HCT116 (cell line): ENCODE results near the gene ACYP2. TPM values are rescaled to one million over a fixed set of nuclear protein-coding genes. Genes with fewer than 3 reads are reported as not detected.

Source experiments
- ATAC-seq: fragments of 200-7000 bp; cut with Tn5 transposase; 2 replicates; pipeline ENCODE4 v1.9.1; 2020; ENCODE audit warnings: mild to moderate bottlenecking, moderate library complexity
- BruUV-seq: library from RNA; stranded (reverse); fragments of 400-500 nt; replicated peaks from 2 replicates; lab custom pipeline; 2021; lab: Mats Ljungman, UMichigan
- CTCF ChIA-PET: fragments of 300-600 bp; sonication (Branson Sonifier 250); formaldehyde crosslinking; loops from one replicate; lab custom pipeline; 2021; ENCODE audit warnings: antibody characterized with exemption; lab: Charles Lee
- POLR2A ChIA-PET: fragments of 300-600, 350-600 bp; sonication (Branson Sonifier 250); formaldehyde crosslinking; loops from one replicate; lab custom pipeline; 2021; ENCODE audit warnings: antibody characterized with exemption; lab: Charles Lee
- RAD21 ChIA-PET, 2 experiments: fragments of 300-600 bp; sonication (Branson Sonifier 250); formaldehyde crosslinking; loops; one replicate each; lab custom pipeline; 2023; ENCODE audit warnings: low total read pairs in 2 of 2; ENCODE audit not compliant: uncharacterized antibody in 2 of 2, unreplicated experiment in 2 of 2, low non-redundant PET in 1 of 2; lab: Charles Lee
- DNase-seq: peaks from one replicate; pipeline ENCODE4 v3.0.0-alpha.2; 2010; ENCODE audit warnings: low read depth, low spot score
- H2AFZ ChIP-seq: fragments of 200-600 bp; shearing (Covaris generic), sonication (generic); 2 replicates; pipeline ENCODE4 v1.6.1; 2017; ENCODE audit warnings: low read depth, mixed run types, mixed read lengths, antibody characterized with exemption, low read length; ENCODE audit not compliant: poor library complexity, severe bottlenecking
- H3K27ac ChIP-seq: 2 replicates; pipeline ENCODE4 v1.5.1; 2012; ENCODE audit warnings: low read depth, low read length
- H3K27me3 ChIP-seq: fragments of 200-600 bp; sonication (generic); 2 replicates; pipeline ENCODE4 v1.6.1; 2016; ENCODE audit warnings: mixed run types, low read length, mixed read lengths; ENCODE audit not compliant: insufficient read depth
- H3K36me3 ChIP-seq, 2 experiments: fragments of 200-500 bp in 1 of 2; fragments of 200-600 bp in 1 of 2; sonication (Bioruptor generic) in 1 of 2; sonication (generic) in 1 of 2; 2 replicates each; pipeline versions ENCODE4 v1.5.1 to v1.6.1; 2014 to 2016; ENCODE audit warnings: low read length in 2 of 2, inconsistent platforms in 1 of 2, mixed read lengths in 1 of 2, mixed run types in 1 of 2; ENCODE audit not compliant: insufficient read depth in 2 of 2, control insufficient read depth in 1 of 2
- H3K4me1 ChIP-seq, 2 experiments: fragments of 200-600 bp in 1 of 2; sonication (generic) in 1 of 2; 2 replicates each; pipeline versions ENCODE4 v1.5.1 to v1.6.1; 2012 to 2017; ENCODE audit warnings: low read length in 2 of 2, inconsistent platforms in 1 of 2, mild to moderate bottlenecking in 1 of 2, mixed read lengths in 1 of 2, mixed run types in 1 of 2, moderate library complexity in 1 of 2; ENCODE audit not compliant: insufficient read depth in 2 of 2, control insufficient read depth in 1 of 2
- H3K4me2 ChIP-seq: fragments of 200-600 bp; sonication (generic); 2 replicates; pipeline ENCODE4 v1.6.1; 2017; ENCODE audit warnings: mixed run types, low read length, mixed read lengths
- H3K4me3 ChIP-seq, 2 experiments: fragments of 200-600 bp in 1 of 2; sonication (generic) in 1 of 2; replicated peaks in 1 of 2; 2 replicates each; pipeline ENCODE4 v1.5.1; 2011 to 2016; ENCODE audit warnings: low read length in 2 of 2, control low read depth in 1 of 2, low read depth in 1 of 2, mild to moderate bottlenecking in 1 of 2, mixed read lengths in 1 of 2, mixed run types in 1 of 2
- H3K79me2 ChIP-seq: fragments of 200-600 bp; sonication (generic); 2 replicates; pipeline ENCODE4 v1.6.1; 2017; ENCODE audit warnings: mild to moderate bottlenecking, mixed run types, low read length, moderate library complexity, mixed read lengths; ENCODE audit not compliant: insufficient read depth
- H3K9ac ChIP-seq: fragments of 200-600 bp; sonication (generic); 2 replicates; pipeline ENCODE4 v1.6.1; 2016; ENCODE audit warnings: low read length, mixed read lengths
- H3K9me2 ChIP-seq: fragments of 200-600 bp; sonication (generic), shearing (Covaris generic); 2 replicates; pipeline ENCODE4 v1.6.1; 2017; ENCODE audit warnings: mixed run types, mild to moderate bottlenecking, moderate library complexity; ENCODE audit not compliant: insufficient read depth
- H3K9me3 ChIP-seq, 2 experiments: fragments of 200-500 bp in 1 of 2; fragments of 200-600 bp in 1 of 2; sonication (Bioruptor generic) in 1 of 2; sonication (generic) in 1 of 2; 2 replicates each; pipeline ENCODE4 v1.6.1; 2014 to 2017; ENCODE audit warnings: low read length in 2 of 2, mixed read lengths in 2 of 2, inconsistent platforms in 1 of 2, low read depth in 1 of 2, mild to moderate bottlenecking in 1 of 2, mixed run types in 1 of 2, moderate library complexity in 1 of 2; ENCODE audit not compliant: control insufficient read depth in 1 of 2, insufficient read depth in 1 of 2
- H4K20me1 ChIP-seq: fragments of 200-600 bp; sonication (generic), shearing (Covaris generic); 2 replicates; pipeline ENCODE4 v1.6.1; 2017; ENCODE audit warnings: mixed run types, mild to moderate bottlenecking, moderate library complexity; ENCODE audit not compliant: insufficient read depth
- CBX3 ChIP-seq: IDR thresholded peaks from 2 replicates; pipeline ENCODE4 v1.6.1; 2012; ENCODE audit warnings: low read depth
- CEBPB ChIP-seq: IDR thresholded peaks from 2 replicates; pipeline ENCODE4 v1.6.1; 2012; ENCODE audit warnings: low read depth
- EGR1 ChIP-seq: IDR thresholded peaks from 2 replicates; pipeline ENCODE4 v1.6.1; 2012; ENCODE audit warnings: low read depth
- ELF1 ChIP-seq: IDR thresholded peaks from 2 replicates; pipeline ENCODE4 v1.6.1; 2012; ENCODE audit warnings: low read depth, borderline replicate concordance
- EZH2 ChIP-seq: fragments of 200-600 bp; sonication (generic); IDR thresholded peaks from 2 replicates; pipeline ENCODE4 v1.6.1; 2017; ENCODE audit warnings: antibody characterized with exemption, mixed run types
- EZH2phosphoT487 ChIP-seq: fragments of 200-600 bp; IDR thresholded peaks from 2 replicates; pipeline ENCODE4 v1.6.1; 2018; ENCODE audit warnings: antibody characterized with exemption, borderline replicate concordance
- JUND ChIP-seq: IDR thresholded peaks from 2 replicates; pipeline ENCODE4 v1.6.1; 2012
- MAX ChIP-seq: IDR thresholded peaks from 2 replicates; pipeline ENCODE4 v1.6.1; 2012
- POLR2A ChIP-seq: IDR thresholded peaks from 2 replicates; pipeline ENCODE4 v1.7.0; 2011; ENCODE audit warnings: borderline replicate concordance; ENCODE audit not compliant: insufficient read depth, insufficient read length; ENCODE audit errors: extremely low read depth
- REST ChIP-seq: IDR thresholded peaks from 2 replicates; pipeline ENCODE4 v1.6.1; 2012; ENCODE audit warnings: low read depth
- SIN3A ChIP-seq: IDR thresholded peaks from 2 replicates; pipeline ENCODE4 v1.6.1; 2012; ENCODE audit warnings: low read depth
- SP1 ChIP-seq: IDR thresholded peaks from 2 replicates; pipeline ENCODE4 v1.6.1; 2012; ENCODE audit warnings: low read depth
- SRF ChIP-seq: IDR thresholded peaks from 2 replicates; pipeline ENCODE4 v1.6.1; 2012; ENCODE audit warnings: low read depth
- YY1 ChIP-seq: IDR thresholded peaks from 2 replicates; pipeline ENCODE4 v1.6.1; 2011; ENCODE audit warnings: low read length, low read depth, moderate library complexity, mild to moderate bottlenecking; ENCODE audit not compliant: insufficient replicate concordance; ENCODE audit errors: extremely low read depth
- ZNF274 ChIP-seq: fragments of 200-500 bp; sonication (Bioruptor generic); IDR thresholded peaks from 2 replicates; pipeline ENCODE4 v1.6.1; 2014; ENCODE audit warnings: mild to moderate bottlenecking, low read depth, low read length, inconsistent platforms
- intact Hi-C: fragments of 100-400 bp; cut with micrococcal nuclease; formaldehyde crosslinking; loops from 2 replicates; pipeline ENCODE4 v1.10.0; 2022
- total RNA-seq: library from RNA; stranded (reverse); gene quantifications from one replicate; pipeline ENCODE4 v1.2.1, GENCODE V29; 2021; ENCODE audit not compliant: unreplicated experiment
- TF ChIP-seq, protein P1 (sequence below): IDR thresholded peaks from 2 replicates; pipeline ENCODE4 v1.6.1; 2012
- TF ChIP-seq, protein P2 (sequence below): IDR thresholded peaks from 2 replicates; pipeline ENCODE4 v1.6.1; 2011; ENCODE audit warnings: mild to moderate bottlenecking, low read length, moderate library complexity; ENCODE audit not compliant: insufficient replicate concordance; ENCODE audit errors: extremely low read depth

ACYP2 gene
- total RNA-seq, 1 experiment from 2014 or later = 9.4 TPM

DNA sequence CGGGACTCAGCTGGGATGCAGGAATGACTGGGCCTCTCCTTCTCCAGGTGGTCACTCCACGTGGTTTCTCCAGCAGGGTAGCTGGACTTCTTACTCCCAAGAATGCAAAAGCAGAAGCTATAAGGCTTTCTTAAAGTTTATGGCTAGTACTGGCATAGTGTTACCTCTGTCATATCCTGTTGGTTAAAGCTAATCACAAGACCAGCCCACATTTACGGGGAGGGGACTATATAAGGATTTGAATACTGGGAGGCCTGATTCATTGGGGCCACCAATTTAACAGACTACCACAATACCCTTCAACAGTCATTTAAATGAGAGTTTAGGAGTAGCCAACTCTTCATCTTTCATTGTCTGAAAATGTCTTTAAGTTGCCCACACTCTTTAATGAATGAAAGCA lies 235.0 kb downstream of the ACYP2 start:
- CTCF ChIA-PET = no interaction called here
- DNase-seq = no peak
- Histone ChIP-seq H3K9me2 (no peaks in the 10 kb centered on the region), H3K27me3 (no peaks in the 10 kb centered on the region), H4K20me1 (no peaks in the 10 kb centered on the region), H3K79me2 (no peaks in the 10 kb centered on the region), H2AFZ (no peak overlapping the region), H3K4me2 (no peak overlapping the region), H3K9ac (no peak overlapping the region), H3K9me3 (no peaks in the 10 kb centered on the region), H3K4me3 (no peak overlapping the region), H3K27ac (no peak overlapping the region), H3K36me3 (no peaks in the 10 kb centered on the region), H3K4me1 (no peaks in the 10 kb centered on the region)
- no peak for ATAC-seq
- intact Hi-C loops = no loop called here
- no peak for TF ChIP-seq MAX
- TF ChIP-seq, protein P1, sequence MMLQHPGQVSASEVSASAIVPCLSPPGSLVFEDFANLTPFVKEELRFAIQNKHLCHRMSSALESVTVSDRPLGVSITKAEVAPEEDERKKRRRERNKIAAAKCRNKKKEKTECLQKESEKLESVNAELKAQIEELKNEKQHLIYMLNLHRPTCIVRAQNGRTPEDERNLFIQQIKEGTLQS = no peak
- RAD21 ChIA-PET = no interaction called here
- POLR2A ChIA-PET = no interaction called here
- BruUV-seq = no TSS peak

DNA sequence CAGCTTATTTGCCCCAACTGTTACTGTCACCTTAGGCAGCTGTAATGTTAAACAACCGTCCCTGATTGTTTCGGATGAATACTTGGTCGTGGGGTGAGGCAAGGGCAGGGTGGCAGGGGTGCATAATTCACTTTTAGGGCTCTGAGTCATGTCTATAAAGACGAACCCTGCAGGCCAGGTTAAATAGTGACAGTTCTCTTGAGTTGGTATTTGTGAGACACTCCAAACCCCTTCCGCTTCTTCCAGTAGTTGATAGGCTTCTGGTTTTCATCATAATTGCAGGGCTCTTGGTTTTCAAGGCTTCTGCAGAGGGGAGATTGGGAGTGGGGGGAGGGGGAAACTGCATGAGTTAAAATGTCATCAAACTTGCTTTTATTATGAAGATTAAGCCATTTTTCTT lies 237.8 kb downstream of the ACYP2 start:
- ChIA-PET POLR2A (no interaction called here), CTCF (no interaction called here)
- intact Hi-C loops = no loop called here
- Histone ChIP-seq H2AFZ (no peak overlapping the region), H4K20me1 (no peaks in the 10 kb centered on the region), H3K27me3 (no peaks in the 10 kb centered on the region), H3K9ac (no peak overlapping the region), H3K79me2 (no peaks in the 10 kb centered on the region), H3K4me2 (no peak overlapping the region)
- BruUV-seq = no TSS peak
- ATAC-seq = no peak
- TF ChIP-seq SP1 (no peak), EZH2phosphoT487 (no peak), CEBPB (no peak), SIN3A (no peak), REST (no peak), POLR2A (no peak), JUND (no peak), YY1 (no peak), EGR1 (no peak), SRF (no peak), CBX3 (no peak), EZH2 (no peak), ELF1 (no peak), ZNF274 (no peak)
- TF ChIP-seq, protein P2, sequence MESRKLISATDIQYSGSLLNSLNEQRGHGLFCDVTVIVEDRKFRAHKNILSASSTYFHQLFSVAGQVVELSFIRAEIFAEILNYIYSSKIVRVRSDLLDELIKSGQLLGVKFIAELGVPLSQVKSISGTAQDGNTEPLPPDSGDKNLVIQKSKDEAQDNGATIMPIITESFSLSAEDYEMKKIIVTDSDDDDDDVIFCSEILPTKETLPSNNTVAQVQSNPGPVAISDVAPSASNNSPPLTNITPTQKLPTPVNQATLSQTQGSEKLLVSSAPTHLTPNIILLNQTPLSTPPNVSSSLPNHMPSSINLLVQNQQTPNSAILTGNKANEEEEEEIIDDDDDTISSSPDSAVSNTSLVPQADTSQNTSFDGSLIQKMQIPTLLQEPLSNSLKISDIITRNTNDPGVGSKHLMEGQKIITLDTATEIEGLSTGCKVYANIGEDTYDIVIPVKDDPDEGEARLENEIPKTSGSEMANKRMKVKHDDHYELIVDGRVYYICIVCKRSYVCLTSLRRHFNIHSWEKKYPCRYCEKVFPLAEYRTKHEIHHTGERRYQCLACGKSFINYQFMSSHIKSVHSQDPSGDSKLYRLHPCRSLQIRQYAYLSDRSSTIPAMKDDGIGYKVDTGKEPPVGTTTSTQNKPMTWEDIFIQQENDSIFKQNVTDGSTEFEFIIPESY = no peak
- TF ChIP-seq, all 23 proteins: peak for 0
- no peak overlapping the region for H3K27ac ChIP-seq
- RAD21 ChIA-PET = no interaction called here
- H3K9me2 ChIP-seq = no peaks in the 10 kb centered on the region
- no peaks in the 10 kb centered on the region for H3K4me1 ChIP-seq
- no peak overlapping the region for H3K4me3 ChIP-seq
- H3K36me3 ChIP-seq = no peaks in the 10 kb centered on the region
- DNase-seq = no peak
- H3K9me3 ChIP-seq = no peaks in the 10 kb centered on the region
